Stimulated activated CD4-positive, alpha-beta T cell treated with anti-CD3 and anti-CD28 coated beads, Interleukin-12 subunit alpha, Interleukin-12 subunit beta, amount 100 ng/mL, for 24 hours (primary cell): ENCODE results near the gene NOP9.

Experiments used
- DNase-seq, 2 experiments: peaks; one replicate each; pipeline ENCODE4 v3.0.0-alpha.2; 2020; ENCODE audit warnings: low read depth in 2 of 2

Gene NOP9

DNA sequence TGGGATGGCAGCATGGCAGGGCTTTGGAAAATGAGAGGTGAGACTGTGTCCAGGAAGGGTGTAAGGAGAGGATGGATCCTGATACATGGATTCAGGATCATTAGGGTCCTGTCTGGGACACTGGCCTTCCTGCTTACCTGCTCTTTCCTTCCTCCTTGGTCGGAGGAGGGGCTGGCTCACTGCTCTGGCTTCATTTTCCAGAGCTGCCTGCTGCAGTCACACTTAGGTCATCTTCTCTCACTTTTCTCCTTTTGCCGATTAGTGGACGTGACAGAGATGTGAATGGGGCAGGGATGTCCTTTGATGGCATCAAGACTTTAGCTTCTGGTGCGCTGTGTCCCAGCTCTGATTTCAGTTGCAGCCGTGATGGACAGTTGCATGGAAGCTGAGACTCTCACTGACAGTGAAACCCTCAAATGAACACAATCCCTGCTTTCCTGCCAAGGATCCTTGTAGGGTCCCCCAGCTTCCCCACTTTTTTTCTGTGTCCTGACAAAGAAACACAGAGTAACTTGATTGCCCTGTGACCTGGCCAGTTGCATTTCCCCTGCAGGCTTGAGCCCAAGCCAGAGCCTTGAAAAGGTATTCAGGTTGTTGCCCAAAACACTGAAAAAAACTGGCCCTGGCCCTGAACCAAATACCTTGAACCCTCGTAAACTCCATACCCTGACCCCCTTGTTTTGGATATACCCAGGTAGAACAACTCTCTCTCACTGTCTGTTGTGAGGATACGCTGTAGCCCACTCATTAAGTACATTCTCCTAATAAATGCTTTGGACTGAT, 8.9 kb downstream of the NOP9 start:
- no peak for DNase-seq

DNA sequence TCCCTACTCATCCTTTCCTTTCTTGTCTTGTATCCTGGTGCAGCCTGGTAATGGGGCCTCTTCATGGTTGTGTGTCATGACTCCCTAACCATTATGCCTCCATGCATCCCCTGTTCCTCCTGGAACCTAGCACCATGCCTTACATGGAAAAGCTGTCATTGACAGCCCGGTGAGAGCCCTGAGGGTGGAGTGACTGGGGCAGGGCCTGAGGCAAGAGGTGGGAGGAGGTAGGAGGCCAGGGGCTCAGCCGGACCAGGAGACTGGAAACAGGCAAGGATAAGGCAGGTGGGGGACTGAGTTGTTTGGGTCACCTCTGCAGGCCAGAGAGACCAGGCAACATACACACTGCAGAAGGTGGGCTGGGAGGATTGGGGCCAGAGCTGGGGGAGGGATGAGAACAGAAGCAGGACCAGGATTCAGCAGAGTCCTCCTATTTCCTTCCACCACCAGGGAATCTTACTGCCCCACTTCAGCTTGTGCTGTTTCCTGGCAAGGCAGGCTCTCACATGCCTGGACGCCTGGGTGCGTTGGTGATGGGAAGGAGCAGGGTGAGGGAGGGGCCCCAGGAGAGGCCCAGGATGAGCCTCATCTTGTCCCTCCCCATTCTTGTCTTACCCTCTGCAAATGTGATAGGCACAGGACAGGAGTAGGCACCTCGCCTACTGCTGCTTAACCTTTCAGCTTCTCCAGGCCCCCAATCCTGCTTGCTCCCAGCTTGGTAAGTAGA, 10.1 kb downstream of the NOP9 start, which contains the start of gene LTB4R2:
TSS of gene LTB4R2 (plus strand) at position 603 of the 727 bp plus-strand sequence. CDS start 525 bp downstream, outside the sequence.
- no peak for DNase-seq

DNA sequence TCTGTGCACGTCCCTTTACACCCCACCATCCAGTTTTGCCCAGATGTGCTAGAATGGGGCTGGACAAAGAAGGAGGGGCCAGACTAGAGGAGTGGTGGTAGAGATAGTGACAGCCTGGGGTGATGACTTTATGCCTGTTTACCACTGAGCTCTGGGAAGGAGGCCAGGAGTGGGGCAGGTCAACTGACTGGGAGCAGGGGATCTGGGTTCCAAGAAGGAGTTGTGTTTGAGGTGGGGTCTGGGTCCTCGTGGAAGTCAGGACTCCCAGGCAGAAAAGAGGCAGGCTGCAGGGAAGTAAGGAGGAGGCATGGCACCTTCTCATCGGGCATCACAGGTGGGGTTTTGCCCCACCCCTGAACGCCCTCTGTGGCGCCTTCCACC, 10.6 kb downstream of the NOP9 start:
- no peak for DNase-seq

DNA sequence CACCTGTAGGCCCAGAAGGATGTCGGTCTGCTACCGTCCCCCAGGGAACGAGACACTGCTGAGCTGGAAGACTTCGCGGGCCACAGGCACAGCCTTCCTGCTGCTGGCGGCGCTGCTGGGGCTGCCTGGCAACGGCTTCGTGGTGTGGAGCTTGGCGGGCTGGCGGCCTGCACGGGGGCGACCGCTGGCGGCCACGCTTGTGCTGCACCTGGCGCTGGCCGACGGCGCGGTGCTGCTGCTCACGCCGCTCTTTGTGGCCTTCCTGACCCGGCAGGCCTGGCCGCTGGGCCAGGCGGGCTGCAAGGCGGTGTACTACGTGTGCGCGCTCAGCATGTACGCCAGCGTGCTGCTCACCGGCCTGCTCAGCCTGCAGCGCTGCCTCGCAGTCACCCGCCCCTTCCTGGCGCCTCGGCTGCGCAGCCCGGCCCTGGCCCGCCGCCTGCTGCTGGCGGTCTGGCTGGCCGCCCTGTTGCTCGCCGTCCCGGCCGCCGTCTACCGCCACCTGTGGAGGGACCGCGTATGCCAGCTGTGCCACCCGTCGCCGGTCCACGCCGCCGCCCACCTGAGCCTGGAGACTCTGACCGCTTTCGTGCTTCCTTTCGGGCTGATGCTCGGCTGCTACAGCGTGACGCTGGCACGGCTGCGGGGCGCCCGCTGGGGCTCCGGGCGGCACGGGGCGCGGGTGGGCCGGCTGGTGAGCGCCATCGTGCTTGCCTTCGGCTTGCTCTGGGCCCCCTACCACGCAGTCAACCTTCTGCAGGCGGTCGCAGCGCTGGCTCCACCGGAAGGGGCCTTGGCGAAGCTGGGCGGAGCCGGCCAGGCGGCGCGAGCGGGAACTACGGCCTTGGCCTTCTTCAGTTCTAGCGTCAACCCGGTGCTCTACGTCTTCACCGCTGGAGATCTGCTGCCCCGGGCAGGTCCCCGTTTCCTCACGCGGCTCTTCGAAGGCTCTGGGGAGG, 11.3 kb downstream of the NOP9 start, which contains the start of gene LTB4R:
TSS of gene LTB4R (plus strand) at position 857 of the 959 bp plus-strand sequence. CDS start 4,150 bp downstream, outside the sequence.
- peak in 1 of 2 experiments; percentile 32 for DNase-seq

DNA sequence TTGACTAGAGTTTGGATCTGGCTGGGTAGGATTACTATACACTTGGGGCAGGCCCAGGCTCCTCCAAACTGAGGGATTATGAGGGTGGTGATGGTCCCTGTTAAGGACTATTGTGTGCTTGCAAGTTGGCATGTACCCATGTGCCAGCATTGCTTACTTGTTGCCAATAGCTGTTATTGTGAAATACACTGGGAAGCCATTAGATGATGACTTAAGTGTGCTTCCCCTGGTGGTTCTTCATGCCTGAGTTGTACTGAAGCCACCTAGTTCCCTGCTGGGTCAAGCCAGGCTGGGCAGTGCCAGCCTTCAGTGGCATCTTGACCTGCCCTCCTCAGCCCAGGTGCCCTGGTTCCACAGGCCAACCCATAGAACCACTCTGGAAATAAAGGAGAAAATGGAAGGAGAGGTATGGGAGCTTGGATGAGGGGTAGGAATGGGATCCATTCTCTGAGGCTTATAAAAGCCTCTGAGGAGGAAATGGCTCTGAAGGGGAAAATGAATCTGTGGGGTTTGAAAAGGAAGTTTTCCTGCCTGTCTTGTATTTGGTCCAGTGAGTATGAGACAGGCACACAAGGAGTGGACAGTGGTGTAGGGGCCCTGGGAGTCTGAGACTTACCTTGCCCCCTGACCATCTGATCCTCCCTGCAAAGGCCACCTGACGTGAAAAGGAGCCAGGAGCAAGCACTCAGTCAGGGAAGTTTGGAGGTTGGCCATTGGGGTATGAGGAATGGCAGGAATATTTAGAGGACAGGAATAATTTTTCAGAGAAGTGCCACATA, 12.4 kb downstream of the NOP9 start:
- no peak for DNase-seq

DNA sequence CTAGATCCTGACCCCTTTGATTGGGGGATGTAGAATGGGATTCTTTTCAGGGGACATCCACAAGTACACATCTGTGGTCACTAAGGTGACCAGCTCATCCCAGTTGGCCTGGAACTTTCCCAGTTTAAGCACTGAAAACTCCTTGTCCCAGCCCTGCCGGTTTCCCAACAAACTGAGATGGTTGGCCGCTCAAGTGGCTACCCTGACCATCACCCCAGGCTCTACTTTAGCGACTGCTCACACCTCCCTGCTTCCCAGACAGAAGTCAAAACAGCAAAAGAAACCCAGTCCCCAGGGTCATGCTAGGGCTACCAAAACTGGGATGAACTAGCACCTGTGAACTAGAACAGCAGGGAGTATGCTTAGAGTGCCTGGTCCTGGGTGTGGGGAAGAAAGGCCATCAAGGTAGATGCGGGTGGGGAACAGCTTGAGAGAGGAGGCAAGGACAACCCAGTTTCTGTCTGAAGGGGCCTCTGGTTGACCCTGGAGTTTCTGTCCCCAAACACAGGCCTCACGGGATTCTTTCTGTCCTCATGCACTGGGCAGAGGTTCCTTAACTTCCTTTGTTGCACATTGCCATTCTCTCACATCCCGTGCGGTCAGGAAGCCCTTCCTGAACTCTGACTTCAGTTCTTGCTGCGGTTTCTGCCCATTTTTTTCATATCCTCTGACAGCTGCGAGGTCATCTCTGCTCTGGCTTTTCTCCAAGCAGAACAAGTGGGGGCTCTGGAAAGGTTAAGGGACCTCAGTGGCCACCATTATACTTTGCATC, 13.3 kb downstream of the NOP9 start:
- no peak for DNase-seq

DNA sequence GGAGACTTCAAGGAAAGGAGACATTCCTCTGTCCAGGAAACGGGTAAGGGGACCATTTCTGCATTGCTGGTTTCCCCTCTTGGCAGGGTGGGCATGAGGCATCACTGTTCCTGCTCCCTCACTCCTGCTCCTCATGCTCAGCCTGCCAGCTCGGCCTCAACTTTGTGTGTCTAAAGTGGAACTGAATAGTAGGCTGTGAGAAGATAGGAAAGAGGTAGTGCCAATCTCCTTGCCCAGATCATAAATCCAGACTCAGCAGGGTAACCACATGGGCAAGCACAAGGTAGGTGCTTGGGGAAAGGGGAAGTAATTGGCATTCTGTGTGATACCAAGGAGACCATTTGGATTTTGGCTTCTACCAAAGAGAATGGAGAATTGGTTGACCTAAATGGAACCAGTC, 14.3 kb downstream of the NOP9 start:
- no peak for DNase-seq

DNA sequence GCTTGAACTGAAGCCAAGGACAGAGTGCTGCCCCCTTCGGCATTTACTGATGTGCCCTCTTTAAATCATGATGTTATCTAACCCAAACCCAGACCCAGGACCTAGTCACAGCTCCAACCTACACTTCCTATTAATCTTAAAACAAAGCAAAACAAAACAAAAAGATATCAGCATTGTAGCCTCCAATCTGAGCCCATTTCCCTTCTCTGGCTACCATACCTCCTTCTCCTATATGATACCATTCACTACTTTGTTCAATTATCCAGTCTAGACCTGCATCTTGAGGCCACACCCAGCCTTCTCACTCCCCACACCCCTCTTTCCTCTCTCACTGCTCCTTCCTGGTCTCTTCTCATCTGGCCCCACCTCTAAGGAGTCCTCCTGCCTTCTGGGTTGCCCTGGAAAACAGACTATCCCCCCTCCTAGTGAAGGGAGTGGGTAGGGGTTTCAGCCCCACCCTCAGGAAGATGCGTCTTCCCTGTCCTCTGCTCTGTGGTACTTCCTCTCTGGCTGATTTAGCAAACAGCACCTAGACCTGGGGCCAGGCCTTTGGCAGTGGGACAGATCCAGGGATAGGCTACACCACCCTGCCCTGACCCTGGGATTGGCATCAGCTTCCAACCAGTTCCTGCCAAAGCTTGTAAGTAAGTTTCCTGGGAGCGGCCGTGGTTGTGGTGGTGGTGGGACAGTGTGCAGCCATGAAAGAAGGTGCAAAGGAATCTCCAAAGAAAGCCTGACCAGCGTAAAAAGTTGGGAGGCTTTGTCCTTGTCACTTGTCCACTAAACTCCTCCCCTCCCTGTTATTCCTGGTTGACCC, 14.9 kb downstream of the NOP9 start:
- no peak for DNase-seq

DNA sequence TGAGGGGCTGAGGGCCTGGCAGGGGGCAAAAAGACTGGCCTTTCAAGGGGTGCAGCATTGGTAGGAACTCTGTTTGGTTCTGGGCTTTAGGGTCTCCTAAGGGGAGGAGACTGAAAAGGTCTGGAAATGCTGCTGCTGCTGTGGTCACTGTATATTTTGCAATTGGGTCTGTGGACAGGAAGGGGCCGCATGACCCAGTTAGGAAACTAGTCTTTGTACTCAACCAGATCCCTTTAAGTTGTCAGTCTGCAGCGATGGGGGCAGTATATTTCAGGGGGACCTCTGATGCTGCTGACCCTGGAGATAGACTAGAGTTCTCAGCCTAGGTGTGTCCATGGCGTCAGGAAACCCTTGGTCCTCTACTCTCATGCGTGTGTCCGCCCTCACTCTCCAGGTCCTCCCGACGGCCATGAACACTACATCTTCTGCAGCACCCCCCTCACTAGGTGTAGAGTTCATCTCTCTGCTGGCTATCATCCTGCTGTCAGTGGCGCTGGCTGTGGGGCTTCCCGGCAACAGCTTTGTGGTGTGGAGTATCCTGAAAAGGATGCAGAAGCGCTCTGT, 15.7 kb downstream of the NOP9 start:
- DNase-seq: no peak

DNA sequence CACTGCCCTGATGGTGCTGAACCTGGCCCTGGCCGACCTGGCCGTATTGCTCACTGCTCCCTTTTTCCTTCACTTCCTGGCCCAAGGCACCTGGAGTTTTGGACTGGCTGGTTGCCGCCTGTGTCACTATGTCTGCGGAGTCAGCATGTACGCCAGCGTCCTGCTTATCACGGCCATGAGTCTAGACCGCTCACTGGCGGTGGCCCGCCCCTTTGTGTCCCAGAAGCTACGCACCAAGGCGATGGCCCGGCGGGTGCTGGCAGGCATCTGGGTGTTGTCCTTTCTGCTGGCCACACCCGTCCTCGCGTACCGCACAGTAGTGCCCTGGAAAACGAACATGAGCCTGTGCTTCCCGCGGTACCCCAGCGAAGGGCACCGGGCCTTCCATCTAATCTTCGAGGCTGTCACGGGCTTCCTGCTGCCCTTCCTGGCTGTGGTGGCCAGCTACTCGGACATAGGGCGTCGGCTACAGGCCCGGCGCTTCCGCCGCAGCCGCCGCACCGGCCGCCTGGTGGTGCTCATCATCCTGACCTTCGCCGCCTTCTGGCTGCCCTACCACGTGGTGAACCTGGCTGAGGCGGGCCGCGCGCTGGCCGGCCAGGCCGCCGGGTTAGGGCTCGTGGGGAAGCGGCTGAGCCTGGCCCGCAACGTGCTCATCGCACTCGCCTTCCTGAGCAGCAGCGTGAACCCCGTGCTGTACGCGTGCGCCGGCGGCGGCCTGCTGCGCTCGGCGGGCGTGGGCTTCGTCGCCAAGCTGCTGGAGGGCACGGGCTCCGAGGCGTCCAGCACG, 16.4 kb downstream of the NOP9 start:
- DNase-seq: no peak

DNA sequence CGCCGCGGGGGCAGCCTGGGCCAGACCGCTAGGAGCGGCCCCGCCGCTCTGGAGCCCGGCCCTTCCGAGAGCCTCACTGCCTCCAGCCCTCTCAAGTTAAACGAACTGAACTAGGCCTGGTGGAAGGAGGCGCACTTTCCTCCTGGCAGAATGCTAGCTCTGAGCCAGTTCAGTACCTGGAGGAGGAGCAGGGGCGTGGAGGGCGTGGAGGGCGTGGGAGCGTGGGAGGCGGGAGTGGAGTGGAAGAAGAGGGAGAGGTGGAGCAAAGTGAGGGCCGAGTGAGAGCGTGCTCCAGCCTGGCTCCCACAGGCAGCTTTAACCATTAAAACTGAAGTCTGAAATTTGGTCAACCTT, 16.9 kb downstream of the NOP9 start:
- DNase-seq: no peak

DNA sequence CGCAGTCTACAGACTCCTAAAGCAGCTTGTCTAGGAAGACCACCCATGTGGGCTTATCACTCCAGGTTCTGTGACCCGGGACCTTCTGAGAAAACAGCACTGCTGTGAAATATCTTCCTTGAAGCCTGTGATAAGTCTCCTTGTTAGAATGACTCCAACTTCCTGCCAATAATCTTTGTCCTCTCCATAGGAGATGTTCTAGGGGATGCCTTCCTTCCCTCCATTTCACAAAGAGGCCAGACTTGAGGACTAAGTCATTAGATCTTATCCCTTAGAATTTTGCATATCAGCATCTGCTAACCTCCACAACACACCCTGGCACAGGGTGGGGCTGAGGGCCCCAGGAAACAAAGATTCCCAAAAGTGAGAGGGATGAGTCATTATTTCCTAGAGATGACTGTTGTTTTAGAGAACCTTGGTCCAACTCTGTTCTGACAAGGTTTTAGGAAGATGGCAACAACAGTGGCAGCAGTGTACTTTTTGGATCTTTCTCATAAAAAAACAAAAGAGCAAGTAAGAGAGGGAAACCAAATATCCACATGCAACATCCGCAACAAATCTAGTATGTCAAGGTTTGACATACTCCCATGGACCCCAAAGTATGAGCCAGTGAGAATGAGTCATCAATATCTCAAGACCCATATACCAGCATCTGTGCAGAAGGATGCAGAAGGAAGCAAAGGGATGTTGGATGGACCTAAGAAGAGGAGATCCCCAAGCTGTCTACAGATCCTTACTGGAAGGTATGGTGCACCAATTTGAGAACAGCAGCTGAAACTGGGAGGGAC, 17.7 kb downstream of the NOP9 start:
- DNase-seq: no peak

DNA sequence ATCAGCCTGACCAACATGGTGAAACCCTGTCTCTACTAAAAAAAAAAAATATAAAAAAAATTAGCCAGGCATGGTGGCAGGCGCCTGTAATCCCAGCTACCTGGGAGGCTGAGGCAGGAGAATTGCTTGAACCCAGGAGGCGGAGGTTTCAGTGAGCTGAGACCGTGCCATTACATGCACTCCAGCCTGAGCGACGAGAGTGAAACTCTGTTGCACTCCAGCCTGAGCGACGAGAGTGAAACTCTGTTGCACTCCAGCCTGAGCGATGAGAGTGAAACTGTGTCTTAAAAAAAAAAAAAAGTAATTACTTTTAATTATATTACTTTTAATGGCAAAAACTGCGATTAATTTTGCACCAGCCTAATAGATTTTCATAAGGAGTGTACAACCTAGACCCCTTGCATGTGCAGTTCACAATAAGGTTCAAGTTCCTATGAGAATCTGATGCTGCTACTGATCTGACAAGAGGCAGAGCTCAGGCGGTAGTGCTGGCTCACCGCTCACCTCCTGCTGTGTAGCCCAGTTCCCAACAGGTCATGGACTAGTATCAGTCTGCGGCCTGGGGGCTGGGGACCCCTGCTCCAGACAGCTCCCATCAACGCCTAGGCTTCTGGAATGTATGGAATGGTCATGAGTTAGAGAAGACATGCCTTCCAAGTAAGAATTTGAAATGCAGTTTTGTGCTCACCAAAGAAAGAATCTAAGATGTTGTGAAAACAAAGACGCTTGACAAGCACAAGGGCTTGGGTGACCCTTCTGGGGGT, 21.7 kb downstream of the NOP9 start:
- no peak for DNase-seq

DNA sequence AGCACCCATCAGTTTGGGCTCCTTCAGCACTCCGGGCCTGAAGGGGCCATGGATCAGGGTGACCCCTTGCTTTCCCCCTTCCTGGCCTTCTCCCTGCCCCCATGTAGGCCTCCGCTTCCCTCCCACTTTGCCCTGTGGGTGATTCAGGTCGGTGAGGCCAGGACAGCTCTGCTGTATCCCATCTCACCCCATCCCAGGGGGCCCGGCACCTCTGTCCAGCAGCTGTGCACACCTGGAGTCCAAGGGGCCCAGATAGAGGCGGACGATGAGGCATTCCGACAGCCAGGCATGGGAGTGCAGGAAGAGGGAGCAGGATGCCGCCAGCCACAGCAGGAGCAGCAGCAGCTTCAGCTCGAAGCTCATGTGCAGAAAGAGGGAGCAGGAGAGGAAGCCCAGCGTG, 23.0 kb downstream of the NOP9 start:
- DNase-seq: no peak

DNA sequence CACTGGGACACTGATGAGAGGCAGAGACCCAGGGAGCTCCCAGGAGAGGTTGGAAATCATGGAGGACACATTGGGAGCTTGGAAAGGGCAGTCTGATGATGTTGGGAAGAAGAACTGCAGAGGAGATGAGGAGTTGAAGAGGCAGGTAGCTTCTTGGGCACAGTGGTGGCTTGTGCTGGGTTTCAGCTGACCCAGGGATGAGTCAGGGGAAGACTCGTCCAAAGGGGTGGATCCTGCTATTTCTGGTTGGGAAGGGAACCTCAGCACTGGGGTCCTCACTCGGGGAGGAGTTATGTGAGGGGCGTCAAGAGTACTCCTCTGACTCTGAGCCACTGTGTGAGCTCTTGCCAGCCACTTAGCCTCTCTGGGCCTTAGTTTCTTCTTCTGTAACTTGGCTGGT, 23.7 kb downstream of the NOP9 start:
- DNase-seq: no peak

DNA sequence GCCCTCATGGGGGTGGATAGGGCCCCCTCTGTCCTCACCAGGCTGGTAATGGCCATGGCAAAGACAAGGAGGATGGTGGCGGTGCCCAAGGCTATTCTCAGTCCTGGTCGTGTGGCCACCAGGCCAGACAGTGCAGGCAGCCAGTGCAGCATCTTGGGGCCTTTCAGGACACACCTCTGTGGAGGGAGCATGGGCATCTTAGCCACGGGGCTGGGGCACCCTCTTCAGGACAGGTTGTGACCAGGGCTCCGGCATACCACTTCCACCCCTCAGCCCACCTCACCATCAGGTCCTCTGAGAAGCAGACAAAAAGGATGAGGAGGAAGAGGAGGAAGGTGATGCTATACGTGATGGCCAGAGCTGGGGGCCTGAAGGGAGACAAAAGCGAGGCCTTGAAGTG, 24.4 kb downstream of the NOP9 start:
- DNase-seq: no peak

DNA sequence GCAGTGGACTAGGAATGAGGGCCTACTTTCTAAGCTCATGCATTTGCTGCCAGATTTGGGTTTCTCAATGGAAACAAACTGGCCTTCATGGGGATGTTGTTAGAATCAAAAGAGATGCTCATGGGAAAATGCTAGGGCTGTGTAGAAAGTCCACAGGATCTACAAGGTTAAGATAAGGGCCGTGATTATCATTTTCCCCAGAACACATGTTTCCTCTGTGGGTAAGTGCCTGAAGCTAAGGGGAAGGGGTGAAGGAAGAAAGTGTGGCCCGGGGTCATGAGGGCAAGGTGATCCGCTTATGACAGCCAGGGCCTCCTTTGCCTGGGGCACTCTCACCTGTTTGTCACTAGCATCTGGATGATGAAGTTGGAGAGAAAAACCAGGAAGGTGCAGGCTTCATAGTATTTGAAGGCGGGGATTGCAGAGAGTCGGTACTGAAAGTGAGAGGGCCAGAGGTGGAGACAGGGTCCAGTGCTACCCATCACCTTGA, 25.4 kb downstream of the NOP9 start:
- DNase-seq: no peak
